ENCODE data around the gene FAM107B.

Gene FAM107B

DNA sequence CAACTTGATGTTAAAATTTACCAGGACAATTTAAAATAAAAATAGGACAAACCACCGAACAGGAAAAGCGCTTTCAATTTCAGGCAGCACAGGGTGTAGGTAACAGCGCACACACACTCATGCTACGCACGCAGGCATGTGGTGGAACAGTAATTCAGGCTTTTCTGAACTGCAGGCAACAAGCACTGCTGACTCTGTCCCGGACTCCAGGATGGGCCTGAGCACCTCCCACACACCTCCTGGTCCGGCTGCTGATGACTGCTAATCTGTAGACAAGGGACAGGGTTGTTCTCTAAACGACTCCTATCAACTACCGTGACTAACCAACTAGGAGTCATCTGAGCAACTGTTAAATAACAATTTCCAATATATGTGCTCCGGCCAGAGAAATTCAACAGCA is 251.4 kb downstream of the FAM107B start:
- no peak for DNase-seq
- Mint-ChIP-seq H3K4me3 (no peak overlapping the region), H3K27ac (peak overlapping the region; percentile 61), H3K27me3 (no peaks in the 10 kb centered on the region), H3K36me3 (ENCODE audit: low read depth) (peaks cover 61% of the 10 kb centered on the region), H3K9me3 (no peaks in the 10 kb centered on the region), H3K4me1 (peaks cover 49% of the 10 kb centered on the region)
- ATAC-seq: no peak

DNA sequence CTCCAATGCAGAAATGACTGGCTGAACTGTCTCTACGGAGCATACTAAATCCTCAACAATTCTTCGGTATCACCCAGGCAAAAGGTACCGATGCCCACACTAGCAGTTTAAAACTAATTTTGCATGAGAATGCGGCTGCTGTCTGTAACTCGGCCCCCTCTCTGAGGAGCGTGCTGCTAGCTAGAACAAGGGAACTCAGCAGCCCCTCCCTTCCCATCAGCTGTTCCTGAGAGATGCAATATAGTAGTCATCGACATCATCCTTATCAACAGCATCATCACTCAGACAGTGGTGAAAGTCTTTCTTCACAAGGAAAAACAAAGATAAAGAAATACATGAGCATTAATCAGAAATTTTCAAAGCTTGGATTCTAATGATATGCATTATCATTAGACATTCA is 254.9 kb downstream of the FAM107B start:
- no peaks in the 10 kb centered on the region for H3K27me3 Mint-ChIP-seq
- ATAC-seq: no peak
- H3K27ac Mint-ChIP-seq: no peak overlapping the region
- peaks cover 20% of the 10 kb centered on the region for H3K4me1 Mint-ChIP-seq
- no peak overlapping the region for H3K4me3 Mint-ChIP-seq
- H3K9me3 Mint-ChIP-seq: peaks cover 3% of the 10 kb centered on the region
- H3K36me3 Mint-ChIP-seq (ENCODE audit: low read depth): peaks cover 59% of the 10 kb centered on the region
- DNase-seq: no peak

DNA sequence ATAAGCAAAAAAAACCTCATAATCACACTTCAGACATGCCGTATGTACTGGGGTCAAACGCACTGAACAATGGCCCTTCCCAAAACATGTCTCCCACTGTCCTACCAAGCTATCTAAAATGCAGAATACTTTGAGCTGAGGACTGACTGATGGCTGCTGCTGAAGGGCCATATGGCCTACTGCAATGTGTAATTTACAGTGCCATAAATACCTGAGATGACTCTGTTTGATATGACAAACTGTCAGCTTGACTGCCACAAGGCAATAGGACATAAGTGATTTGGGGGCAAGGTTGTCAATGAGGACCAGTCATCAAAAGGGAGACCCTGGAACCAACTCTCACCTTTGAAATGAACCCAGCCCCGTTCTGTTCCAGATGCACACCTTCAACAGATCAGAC is 256.5 kb downstream of the FAM107B start:
- DNase-seq (no peak), ATAC-seq (no peak)
- Mint-ChIP-seq H3K9me3 (peaks cover 4% of the 10 kb centered on the region), H3K4me3 (no peak overlapping the region), H3K27me3 (no peaks in the 10 kb centered on the region), H3K36me3 (ENCODE audit: low read depth) (peaks cover 61% of the 10 kb centered on the region), H3K4me1 (peaks cover 7% of the 10 kb centered on the region), H3K27ac (no peak overlapping the region)

DNA sequence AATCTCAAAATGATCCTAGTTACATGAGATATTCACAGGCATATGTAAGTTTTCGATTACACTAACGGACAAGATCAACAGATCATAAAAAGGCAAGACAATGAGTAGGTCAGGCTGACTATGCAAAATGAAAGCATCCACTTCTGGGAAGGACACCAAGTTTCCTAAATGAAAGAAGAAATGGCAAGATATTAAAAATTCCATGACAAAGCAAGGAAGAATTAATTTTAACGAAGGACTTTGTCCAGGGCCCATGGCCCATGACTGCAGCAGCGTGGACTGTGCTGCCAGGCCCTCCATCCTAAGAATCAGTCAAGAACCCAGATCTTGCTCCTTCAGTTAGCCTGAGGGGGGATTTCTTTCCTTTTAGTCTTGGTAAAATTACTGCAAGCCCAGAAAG is 261.6 kb downstream of the FAM107B start:
- peaks cover 60% of the 10 kb centered on the region for H3K36me3 Mint-ChIP-seq (ENCODE audit: low read depth)
- no peak for DNase-seq
- H3K27me3 Mint-ChIP-seq: no peaks in the 10 kb centered on the region
- peaks cover 12% of the 10 kb centered on the region for H3K4me1 Mint-ChIP-seq
- ATAC-seq: no peak
- H3K4me3 Mint-ChIP-seq: no peak overlapping the region
- no peak overlapping the region for H3K27ac Mint-ChIP-seq
- H3K9me3 Mint-ChIP-seq: peaks cover 17% of the 10 kb centered on the region

GRCh38 chr10:14510346-14510745 is 264.4 kb downstream of the FAM107B start:
- Mint-ChIP-seq H3K27ac (no peak overlapping the region), H3K4me3 (no peak overlapping the region), H3K36me3 (ENCODE audit: low read depth) (peaks cover 41% of the 10 kb centered on the region), H3K9me3 (peaks cover 14% of the 10 kb centered on the region), H3K27me3 (no peaks in the 10 kb centered on the region), H3K4me1 (peaks cover 39% of the 10 kb centered on the region)
- ATAC-seq (no peak), DNase-seq (no peak)

- no peak overlapping the region for H3K27ac Mint-ChIP-seq
- H3K36me3 Mint-ChIP-seq (ENCODE audit: low read depth): peaks cover 37% of the 10 kb centered on the region
- peaks cover 39% of the 10 kb centered on the region for H3K4me1 Mint-ChIP-seq
- peaks cover 14% of the 10 kb centered on the region for H3K9me3 Mint-ChIP-seq
- H3K27me3 Mint-ChIP-seq: no peaks in the 10 kb centered on the region
- H3K4me3 Mint-ChIP-seq: no peak overlapping the region
- no peak for ATAC-seq
- no peak for DNase-seq
Observed at GRCh38 chr10:14508725-14509124, 266.0 kb downstream of the FAM107B start.

DNA sequence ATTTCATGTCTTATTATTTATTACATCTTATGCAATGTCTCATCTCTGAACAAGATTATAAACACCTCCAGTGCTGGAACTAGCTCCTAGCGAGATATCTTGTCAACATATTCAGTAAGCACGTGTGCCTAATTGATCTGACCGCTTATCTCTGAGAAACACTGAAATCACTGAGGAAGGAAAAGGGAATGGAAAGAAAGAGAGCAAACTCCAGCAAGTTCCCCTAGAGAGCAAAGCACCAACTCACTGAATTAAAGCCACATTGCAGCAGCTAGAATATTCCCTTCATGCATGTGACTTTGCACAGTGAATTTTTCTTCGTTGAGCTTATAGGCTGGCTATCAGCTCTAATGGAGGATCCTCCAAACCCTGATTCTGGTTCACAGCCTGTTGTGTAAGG is 266.9 kb downstream of the FAM107B start:
- H3K4me3 Mint-ChIP-seq: no peak overlapping the region
- H3K36me3 Mint-ChIP-seq (ENCODE audit: low read depth): peaks cover 31% of the 10 kb centered on the region
- H3K9me3 Mint-ChIP-seq: peaks cover 9% of the 10 kb centered on the region
- ATAC-seq (peak; percentile 13), DNase-seq (no peak)
- peaks cover 49% of the 10 kb centered on the region for H3K4me1 Mint-ChIP-seq
- no peaks in the 10 kb centered on the region for H3K27me3 Mint-ChIP-seq
- no peak overlapping the region for H3K27ac Mint-ChIP-seq

- no peak overlapping the region for H3K4me3 Mint-ChIP-seq
- ATAC-seq (peak; percentile 50), DNase-seq (no peak)
- peaks cover 9% of the 10 kb centered on the region for H3K9me3 Mint-ChIP-seq
- H3K36me3 Mint-ChIP-seq (ENCODE audit: low read depth): peaks cover 27% of the 10 kb centered on the region
- no peaks in the 10 kb centered on the region for H3K27me3 Mint-ChIP-seq
- H3K27ac Mint-ChIP-seq: no peak overlapping the region
- H3K4me1 Mint-ChIP-seq: peaks cover 53% of the 10 kb centered on the region
Observed at GRCh38 chr10:14507176-14507575, 267.5 kb downstream of the FAM107B start.

DNA sequence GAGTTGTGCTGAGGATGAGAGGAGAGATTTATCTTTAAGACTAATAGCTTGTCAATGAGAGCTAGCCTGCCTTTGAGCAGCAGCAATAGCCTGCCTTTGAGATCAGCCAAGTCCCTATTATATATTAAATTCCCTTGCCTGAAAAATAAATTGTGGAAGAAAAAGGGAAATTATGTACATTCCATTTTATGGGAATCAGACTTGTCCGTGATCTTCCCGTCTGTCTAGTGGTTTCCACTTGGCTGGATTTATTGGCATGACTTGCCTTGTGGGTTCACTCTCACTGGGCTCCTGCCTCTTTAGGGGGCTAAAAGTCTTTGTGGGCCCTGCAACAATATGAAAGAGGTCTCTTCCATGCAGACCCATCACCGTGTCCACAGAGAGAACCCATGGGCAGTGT is 272.3 kb downstream of the FAM107B start:
- ATAC-seq (no peak), DNase-seq (no peak)
- no peaks in the 10 kb centered on the region for H3K9me3 Mint-ChIP-seq
- H3K4me1 Mint-ChIP-seq: peaks cover 41% of the 10 kb centered on the region
- H3K4me3 Mint-ChIP-seq: no peak overlapping the region
- H3K27me3 Mint-ChIP-seq: no peaks in the 10 kb centered on the region
- no peak overlapping the region for H3K27ac Mint-ChIP-seq
- H3K36me3 Mint-ChIP-seq (ENCODE audit: low read depth): no peaks in the 10 kb centered on the region

DNA sequence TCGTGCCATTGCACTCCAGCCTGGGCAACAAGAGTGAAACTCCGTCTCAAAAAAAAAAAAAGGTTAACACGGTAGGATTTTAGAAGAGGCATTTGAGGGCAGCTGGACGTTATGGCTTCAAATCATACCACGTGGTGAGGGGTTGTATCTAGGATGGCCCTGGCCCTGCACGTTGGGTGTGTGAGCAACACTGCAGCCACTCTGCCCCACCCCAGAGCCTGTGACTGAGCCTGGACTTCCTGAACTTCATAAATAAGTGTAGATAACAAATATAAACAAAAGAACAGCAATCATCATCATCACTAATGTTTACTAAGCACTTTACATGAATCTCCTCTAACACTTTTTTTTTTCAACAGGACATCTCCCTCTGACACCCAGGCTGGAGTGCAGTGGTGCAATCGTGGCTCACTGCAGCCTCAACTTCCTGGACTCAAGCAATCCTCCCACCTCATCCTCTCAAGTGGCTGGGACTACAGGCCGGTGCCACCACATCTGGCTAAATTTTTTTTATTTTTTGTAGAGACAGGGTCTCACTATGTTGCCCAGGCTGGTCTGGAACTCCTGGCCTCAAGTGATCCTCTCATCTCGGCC is 274.4 kb downstream of the FAM107B start:
- ATAC-seq (no peak), DNase-seq (no peak)
- H3K4me3 Mint-ChIP-seq: no peak overlapping the region
- peaks cover 21% of the 10 kb centered on the region for H3K4me1 Mint-ChIP-seq
- H3K36me3 Mint-ChIP-seq (ENCODE audit: low read depth): no peaks in the 10 kb centered on the region
- no peaks in the 10 kb centered on the region for H3K27me3 Mint-ChIP-seq
- no peaks in the 10 kb centered on the region for H3K9me3 Mint-ChIP-seq
- H3K27ac Mint-ChIP-seq: no peak overlapping the region

DNA sequence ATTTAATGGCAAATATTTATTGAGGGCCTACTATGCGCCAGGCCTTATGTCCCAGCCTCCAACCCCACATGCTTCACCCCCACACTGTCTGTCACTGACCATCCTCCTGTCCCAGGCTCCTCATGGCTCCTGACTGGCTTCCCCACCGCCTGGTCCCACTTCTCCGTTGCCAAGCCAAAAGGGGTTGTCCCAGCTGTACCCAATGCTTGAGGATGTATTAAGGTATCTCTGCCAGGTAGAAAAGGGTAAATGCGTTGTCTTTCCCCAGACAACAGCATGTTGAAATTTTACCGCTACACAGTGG is 275.1 kb downstream of the FAM107B start:
- H3K36me3 Mint-ChIP-seq (ENCODE audit: low read depth): no peaks in the 10 kb centered on the region
- no peak for DNase-seq
- peaks cover 21% of the 10 kb centered on the region for H3K4me1 Mint-ChIP-seq
- H3K4me3 Mint-ChIP-seq: no peak overlapping the region
- H3K9me3 Mint-ChIP-seq: no peaks in the 10 kb centered on the region
- no peak for ATAC-seq
- no peaks in the 10 kb centered on the region for H3K27me3 Mint-ChIP-seq
- H3K27ac Mint-ChIP-seq: no peak overlapping the region

GRCh38 chr10:14498326-14498725 is 276.4 kb downstream of the FAM107B start:
- Mint-ChIP-seq H3K36me3 (ENCODE audit: low read depth) (no peaks in the 10 kb centered on the region), H3K27ac (no peak overlapping the region), H3K27me3 (no peaks in the 10 kb centered on the region), H3K4me3 (no peak overlapping the region), H3K4me1 (peaks cover 16% of the 10 kb centered on the region), H3K9me3 (no peaks in the 10 kb centered on the region)
- DNase-seq (no peak), ATAC-seq (no peak)

DNA sequence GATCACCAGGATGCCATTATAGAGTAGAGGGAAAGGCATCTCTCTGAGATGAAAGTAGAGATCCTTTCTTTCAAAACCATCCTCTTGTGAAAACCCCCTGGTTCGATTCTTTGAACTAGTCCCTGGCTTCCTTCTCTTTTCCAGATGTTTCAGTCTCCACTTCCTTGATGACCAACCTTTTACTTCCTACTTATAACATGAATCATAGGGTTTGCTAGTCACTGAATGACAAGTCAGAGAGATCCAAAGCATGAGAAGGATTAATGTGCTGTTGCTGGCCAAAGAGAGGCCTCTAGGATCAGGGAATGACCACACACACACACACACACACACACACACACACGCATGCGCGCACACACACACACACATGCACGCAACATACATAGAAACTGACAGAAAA is 282.9 kb downstream of the FAM107B start:
- H3K4me3 Mint-ChIP-seq: no peak overlapping the region
- ATAC-seq (no peak), DNase-seq (no peak)
- no peak overlapping the region for H3K27ac Mint-ChIP-seq
- H3K36me3 Mint-ChIP-seq (ENCODE audit: low read depth): no peaks in the 10 kb centered on the region
- no peaks in the 10 kb centered on the region for H3K4me1 Mint-ChIP-seq
- H3K9me3 Mint-ChIP-seq: no peaks in the 10 kb centered on the region
- H3K27me3 Mint-ChIP-seq: peaks cover 4% of the 10 kb centered on the region

DNA sequence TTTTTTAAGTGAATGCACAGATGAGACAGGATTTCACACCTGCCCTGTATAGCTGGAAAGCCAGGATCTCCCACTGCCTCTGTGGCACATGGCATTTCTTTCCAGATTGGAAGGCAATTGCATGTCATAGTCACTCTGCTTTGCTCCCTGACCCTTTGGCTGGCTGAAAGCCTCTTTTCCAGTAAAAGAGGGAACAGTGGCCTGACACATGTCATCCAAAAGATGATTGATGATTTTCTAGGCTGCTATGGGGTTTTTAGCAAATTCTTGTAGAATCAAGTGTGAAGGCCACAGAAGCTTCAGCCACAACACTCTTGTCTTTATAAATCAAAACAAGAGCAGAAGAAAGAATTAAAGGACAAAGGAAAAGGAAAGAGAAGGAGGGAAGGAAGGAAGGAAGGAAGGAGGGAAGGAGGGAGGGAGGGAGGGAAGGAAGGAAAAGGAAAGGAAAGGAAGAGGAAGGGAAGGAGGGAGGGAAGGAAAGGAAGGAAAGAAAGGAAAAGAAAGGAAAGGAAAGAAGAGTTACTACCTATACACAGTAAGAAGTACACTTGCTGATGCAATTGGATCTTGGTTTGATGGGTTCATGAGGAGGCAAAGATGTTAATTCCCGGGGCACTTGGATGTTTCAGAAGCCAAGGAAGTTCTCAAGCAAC is 285.0 kb downstream of the FAM107B start:
- no peak for DNase-seq
- Mint-ChIP-seq H3K9me3 (no peaks in the 10 kb centered on the region), H3K4me3 (no peak overlapping the region), H3K27ac (no peak overlapping the region), H3K36me3 (ENCODE audit: low read depth) (no peaks in the 10 kb centered on the region), H3K4me1 (no peaks in the 10 kb centered on the region), H3K27me3 (peaks cover 13% of the 10 kb centered on the region)
- ATAC-seq: no peak

DNA sequence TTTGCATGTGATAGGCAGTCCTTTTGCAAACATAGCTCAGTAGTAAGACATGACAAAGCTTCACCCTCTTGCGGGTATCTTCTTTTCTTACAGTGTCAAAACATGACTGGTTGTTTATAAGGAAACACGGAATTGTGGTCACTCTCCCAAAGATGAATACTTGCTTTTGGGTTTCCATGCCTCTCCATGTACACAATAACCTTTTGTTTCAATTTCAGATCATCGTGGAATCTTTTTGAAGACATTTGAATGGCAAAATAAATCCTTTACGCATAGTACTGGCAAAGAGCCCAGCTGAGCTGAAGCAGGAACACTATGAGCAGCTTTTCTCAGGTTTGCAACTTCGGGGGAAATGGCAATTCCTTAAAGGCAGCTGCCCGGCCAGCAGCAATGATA is 287.2 kb downstream of the FAM107B start:
- no peak overlapping the region for H3K27ac Mint-ChIP-seq
- DNase-seq (no peak), ATAC-seq (no peak)
- H3K4me3 Mint-ChIP-seq: no peak overlapping the region
- peaks cover 19% of the 10 kb centered on the region for H3K27me3 Mint-ChIP-seq
- no peaks in the 10 kb centered on the region for H3K4me1 Mint-ChIP-seq
- no peaks in the 10 kb centered on the region for H3K9me3 Mint-ChIP-seq
- H3K36me3 Mint-ChIP-seq (ENCODE audit: low read depth): no peaks in the 10 kb centered on the region

Measured in activated naive CD8-positive, alpha-beta T cell treated with anti-CD3 and anti-CD28 coated beads, Interleukin-2, amount 50 U/mL, for 24 hours (primary cell).